CD4-positive, alpha-beta T cell treated with Interleukin-2 at 100 ng/mL for 4 hours (primary cell): Measurements from ENCODE around the gene NRG3.

Source experiments
- DNase-seq: peaks from one replicate; pipeline ENCODE4 v3.0.0-alpha.2; 2020; ENCODE audit warnings: low spot score

The NRG3 gene

DNA sequence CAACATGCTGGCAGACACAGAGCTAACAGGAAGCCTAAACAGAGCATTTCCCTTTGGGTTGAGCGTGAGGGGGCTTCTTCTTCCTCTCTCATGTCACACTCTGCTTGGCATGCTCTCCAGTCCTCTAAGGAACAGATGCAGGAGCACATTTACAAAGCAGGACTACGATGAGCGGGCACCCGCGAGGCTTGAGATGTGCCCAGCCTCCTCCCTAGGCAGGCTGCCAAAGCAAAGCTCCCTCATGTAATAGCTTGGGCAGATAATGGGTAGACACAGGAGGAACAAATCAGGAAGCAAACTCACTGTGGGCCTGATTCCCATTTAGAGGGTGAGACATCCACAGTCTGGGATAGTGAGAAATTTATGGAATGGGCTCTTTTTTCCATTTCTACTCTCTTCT lies 519.1 kb downstream of the NRG3 start:
- no peak for DNase-seq

DNA sequence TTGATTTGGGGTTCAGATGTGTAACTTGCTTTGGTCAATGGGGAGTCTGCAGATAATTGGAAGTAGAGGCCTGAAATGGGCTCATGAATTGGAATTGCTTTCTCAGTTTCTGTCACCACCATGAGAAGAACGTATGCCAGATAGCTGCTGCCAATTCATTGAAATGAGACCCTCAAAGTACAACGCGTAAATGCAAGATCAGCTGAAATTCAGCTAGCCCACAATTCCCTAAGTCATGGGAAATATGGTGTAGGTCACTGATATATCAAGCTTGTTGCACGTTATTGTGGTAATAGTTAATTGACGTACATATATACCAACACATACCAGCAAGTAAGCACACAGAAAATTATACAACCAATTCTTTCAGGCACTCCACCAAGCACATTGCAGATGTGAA lies 520.0 kb downstream of the NRG3 start:
- DNase-seq = no peak

DNA sequence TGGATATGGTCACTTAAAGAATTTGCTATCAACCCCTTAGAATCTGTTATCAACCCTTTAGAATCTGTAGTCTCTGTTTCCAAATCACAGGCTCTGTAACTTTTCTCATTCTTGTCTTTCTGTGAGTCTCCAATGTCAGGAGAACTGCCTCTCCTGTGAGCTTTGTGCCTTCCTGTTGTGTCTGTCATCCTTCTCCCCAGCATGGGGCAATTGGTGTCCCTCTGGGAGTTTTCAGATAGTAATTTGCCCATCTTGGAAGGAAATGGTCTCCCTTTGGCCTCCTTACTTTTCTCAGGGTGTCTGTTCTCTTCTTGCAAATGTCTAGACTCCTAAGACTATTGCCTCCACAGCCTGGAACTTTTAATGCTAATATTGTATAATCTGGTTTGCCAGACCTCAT lies 521.9 kb downstream of the NRG3 start:
- no peak for DNase-seq

DNA sequence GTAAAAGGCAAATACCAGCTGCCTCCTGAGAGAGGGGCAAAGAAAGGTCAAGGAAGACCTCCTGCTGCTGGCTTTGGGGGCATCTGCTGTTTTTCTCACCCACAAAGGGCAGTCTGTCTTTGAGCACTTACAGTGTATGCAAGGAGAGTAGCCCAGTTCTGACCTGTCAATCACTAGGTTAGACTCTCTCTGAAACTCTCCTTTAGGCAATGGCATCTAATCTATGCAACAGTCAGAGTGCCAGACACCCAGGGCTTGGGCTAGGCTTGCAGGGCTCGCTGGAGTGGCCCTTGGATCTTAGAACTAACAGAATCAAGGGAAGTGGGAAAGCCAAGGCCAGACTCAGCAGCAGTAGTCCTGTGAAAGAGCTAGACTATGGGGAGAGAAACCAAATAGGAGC lies 522.9 kb downstream of the NRG3 start:
- no peak for DNase-seq

DNA sequence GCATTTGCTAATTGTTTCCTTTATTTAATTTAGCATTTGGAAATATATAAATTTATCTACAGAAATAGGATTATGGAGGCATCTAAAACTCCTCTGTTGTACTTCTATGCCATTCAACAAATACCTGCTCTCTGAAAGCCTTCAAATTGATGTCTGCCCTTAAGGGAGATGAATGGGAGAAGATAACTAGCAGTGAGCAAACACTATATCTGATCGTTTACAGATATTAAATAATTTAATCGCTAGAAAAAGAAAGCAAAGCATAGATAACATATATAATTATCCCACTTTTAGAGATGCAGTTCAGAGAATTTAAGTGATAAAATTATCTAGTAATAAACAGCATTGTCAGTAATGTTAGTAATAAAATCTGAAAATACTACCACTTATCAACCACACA lies 524.9 kb downstream of the NRG3 start:
- no peak for DNase-seq

DNA sequence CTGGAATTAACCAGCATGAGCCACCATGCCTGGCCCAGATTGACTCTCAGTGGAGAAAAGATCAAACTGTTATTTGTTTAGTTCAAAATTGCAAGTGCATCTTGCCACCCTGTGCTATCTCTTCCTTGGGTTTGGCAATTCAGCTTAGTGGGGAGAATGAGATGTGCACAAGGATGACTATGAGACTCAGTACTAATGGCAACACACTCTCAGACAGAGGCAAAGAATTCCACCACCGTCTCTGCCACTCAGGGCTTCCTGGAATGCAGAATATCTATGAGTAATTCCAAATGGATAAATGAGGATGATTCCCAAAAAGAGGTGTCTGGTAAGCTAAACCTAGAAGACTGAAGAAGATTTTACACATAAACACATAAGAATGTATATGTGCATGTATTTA lies 525.8 kb downstream of the NRG3 start:
- DNase-seq = no peak

DNA sequence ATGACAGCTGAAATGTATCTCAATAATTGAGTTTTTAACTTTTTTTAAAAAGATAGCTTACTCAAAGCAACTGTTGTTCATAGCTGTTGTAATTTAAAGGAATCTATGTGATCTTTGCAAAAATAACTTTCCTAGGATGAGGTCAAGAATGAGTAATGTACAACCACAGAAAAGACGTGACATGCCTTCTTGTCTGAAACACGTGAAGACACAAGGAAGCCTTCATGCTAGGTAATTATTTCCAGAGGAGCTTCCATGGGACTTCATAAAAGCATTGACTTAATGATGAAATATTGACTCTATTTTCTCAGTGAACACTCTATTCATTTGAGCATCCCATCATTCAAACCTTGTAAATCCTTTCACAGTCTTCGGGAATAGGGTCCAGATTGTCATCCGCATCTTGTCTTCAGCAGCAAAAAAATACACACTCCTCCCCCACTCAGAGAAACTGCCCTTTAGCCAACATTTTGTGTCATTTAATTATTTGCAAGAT lies 528.0 kb downstream of the NRG3 start:
- DNase-seq = no peak

DNA sequence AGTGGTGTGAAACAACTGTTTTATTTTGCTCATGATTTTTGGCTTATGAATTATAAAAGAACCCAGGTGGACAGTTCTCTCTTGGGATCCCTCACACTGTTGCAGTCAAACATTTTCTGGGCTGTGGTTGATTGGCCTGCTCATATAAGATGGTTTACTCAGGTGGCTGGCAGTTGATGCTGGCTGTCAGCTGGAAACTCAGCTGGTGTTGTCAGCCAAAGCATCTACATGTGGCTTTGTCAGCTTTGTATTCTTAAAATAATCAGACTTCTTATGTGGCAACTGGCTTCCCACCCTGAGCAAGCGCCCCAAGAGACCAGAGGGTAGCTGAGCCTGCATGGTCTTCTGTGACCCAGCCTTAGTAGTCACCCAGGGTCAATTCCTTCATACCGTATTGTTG lies 534.7 kb downstream of the NRG3 start:
- DNase-seq = no peak

DNA sequence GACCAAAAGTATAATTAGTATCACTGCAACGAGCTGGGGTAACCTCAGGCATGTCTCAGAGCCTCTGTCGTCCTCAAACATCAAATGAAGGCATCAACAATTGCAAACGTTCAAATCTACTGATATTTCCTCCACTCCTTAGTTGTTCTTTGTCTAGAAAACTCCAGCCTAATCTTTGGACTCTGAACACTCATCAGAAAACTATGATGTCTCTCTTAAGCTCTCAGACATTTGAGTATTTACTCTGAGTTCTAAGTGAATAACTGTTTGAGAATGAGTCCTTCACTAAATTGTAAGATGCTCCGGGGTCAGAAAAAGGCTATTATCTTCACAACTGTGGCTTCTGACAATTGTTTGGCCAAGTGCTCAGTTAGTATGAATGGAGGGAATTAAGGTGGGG lies 536.4 kb downstream of the NRG3 start:
- no peak for DNase-seq

DNA sequence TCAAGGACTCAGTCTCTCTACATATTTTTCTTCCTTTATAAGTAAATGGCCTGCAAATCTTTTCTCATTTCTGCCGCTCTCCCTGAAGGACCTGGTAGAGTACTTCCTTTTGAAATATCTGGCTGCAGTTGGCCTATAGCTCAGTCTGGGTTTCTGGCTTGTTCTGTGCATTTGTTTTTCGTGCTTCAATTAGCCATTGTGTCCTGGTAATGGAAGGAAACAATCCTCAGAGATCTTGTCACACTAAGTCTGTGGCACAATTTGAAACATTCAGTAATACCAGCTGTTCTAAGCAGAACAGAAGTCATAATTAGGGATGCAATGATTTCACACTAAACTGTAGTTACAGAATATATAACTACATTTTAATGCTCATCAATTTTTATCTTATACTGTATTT lies 545.0 kb downstream of the NRG3 start:
- no peak for DNase-seq

DNA sequence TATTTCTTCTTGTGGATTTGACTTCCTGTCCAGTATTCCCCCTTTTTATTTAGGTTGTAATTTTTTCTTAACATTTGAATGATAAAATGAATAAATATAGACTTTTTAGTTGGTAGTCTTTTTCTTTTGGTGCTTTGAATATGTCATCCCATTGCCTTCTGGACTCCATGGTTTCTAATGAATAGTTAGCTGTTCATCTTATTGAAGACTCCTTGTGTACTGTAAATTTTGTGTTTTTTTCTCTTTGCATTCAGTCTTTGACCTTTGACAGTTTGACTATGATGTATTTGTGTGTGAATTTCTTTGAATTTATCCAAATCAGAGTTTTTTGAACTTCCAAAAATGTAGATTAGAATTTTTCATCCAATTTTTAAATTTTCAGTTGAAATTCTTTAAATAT lies 554.3 kb downstream of the NRG3 start:
- DNase-seq = no peak

DNA sequence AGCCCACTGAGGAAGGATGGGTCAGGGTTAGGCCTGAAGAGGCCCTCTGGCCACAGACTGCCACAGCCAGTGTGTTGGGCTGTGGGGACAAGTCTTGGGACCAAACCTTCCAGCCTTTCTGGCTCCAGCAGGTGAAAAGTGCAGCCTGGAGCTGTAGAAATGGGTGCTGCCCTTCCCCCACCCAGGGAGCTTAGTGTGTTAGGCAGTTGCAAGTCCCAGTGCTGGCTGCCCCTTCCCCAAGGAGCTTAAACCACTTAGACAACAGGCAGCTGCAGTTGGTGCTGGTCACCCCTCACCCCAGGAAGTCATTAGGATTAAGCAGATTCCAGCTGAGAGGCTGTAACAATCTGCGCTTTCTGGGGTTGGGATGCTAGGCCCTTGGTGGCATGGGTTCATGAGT lies 563.3 kb downstream of the NRG3 start:
- no peak for DNase-seq

DNA sequence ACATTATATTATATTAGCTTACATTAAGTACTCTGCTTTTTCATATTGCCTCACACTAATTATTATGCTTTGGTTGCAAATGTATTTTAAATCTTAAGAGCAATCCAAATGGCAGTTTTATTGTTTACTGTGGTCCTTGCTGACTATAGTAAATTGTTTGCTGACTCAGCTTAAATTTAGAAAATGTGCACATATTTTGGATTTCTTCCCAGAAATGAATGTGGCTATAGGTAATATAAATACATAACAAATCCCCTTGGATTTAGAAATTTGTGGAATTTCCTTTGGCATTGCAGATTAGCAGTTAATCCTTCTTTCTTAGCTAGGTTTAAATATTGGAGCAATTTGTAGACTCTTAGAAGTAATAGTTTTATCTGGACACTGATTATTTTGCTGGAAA lies 565.8 kb downstream of the NRG3 start:
- no peak for DNase-seq

DNA sequence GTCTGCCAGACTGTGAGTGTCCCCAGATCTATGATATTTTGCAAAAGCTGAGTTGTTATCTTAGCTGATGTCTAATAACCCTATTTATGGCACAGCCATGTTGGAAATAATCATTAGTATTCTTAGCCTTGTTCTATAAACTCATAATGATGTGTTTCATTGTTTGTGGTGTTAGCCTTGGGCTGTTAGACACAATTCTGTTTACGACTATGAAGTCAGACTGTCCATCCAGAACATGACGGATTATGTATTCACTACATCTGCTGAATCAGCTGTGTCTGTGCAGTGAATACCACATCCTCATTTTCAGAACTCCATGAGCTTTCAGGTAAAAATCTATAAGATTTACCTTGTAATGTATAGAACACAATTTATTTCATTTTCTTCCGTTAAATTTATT lies 577.1 kb downstream of the NRG3 start:
- DNase-seq = no peak

DNA sequence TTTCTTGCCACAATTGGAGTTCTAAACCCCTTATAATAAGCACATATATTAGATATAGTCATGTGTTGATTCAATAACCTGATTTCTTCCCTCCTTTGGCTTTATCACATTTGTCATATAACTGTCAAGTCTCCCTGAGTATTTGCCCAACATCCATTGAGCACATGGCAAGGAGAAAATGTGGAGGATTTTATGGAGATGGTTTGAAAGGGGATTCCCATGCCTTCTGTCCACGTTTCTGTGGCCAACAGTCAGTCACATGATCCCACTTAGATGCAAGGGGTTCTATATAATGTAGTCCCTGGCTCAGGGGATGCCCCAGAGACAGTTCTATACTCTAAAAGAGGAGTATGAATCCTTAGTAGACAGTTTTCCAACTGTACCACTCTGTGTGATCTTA lies 577.7 kb downstream of the NRG3 start:
- DNase-seq = no peak

DNA sequence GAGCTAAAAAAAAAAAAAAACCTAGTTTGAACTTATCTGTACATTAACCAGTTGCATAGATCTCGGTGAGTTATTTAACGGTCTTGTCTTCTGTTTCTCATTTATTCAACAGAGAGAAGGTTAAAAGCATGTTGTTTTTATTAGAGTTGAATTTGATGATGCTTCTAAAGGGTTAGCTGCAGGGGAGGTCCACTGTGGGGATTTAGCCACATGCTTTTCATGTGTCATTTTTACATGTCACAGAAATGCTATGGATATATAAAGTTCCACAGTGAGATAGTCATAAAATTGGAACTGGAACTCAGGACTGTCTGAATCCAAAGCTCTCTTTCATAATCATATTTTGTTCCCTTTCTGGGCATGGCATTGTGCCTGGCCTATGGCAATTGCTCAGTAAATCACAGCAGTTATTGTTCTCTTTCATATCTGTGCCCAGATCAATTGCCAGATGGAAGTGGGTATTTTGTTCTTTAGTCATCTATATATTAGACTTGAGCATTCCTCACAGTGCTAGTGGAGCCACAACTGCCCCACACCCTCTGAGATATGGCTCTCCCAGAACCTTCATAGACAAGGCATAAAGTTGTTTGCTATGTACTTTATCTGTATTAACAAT lies 578.8 kb downstream of the NRG3 start:
- DNase-seq = no peak

DNA sequence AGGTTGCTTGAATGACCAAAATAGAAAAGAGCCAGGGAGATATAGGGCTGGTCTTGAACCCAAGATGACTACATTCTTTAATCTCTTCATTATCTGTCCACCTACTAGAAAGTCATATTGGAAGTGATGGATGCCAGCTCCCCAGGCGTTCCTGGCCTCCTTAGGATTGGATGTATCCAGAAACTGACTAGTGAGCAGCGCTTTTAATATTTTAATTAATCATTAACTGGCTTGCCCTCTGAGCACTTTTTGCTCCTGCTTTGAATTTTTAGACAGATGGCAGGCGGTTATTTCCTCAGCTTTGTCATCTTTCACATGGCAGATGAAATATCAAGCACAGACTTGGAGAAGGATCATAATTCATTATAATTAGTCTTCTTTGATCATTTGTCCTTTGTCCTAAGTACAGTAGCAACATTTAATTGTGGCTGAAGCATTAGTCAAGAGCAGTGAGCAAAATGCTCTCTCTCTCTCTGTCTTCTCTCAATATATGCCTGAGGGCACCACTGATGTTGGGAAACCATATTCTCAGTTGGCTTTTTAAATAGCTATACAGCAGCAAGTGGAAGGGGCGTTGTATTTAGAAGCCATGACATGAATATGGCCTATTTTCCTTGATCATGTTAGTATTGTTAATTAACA lies 588.0 kb downstream of the NRG3 start:
- no peak for DNase-seq

DNA sequence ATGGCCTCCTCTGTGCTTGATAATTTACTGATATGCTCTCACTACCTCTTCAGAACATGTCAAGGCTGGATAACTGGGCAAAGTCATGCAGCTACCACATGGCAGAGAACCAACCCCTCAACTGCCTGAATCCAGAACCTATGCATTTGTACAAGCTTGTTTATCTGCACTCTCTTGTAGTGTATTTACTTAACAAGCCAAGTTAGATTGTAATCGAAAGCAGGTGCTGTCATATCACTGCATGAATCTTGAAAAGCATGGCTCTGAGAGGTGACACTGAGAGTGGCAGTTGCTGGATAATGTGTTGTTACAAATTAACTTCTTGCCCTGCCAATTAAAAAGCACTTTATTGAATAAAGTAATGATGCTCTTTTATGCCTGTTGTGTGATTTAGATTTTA lies 588.6 kb downstream of the NRG3 start:
- DNase-seq = no peak

DNA sequence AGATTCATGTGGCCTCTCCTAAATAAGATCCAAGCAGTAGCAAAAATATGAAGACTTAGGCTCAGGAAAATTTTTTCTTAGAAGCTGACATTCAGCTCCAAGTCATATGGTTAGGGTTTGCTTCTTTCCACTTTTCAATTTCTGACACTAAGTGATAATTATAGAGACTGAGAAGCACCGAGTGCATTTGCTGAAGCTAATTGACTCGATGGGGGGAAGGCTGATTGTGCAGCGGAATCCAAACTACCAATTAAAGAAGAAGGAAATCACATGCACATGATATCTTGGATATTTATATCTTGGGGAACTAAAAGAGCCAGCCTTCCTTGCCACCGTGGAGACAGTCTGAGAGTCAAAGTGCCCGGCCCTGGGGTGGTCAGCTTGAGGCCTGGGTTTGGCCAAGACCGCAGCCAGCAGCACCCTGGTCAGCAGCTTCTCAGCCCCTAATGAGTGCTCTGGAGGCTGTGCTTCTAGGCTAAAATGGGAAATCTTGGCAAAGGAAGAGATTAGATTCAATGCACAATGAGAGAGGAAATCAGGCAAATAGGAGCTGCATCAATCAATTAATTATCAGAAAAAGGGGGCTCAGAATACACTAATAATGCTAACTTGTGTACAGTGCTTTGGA lies 589.3 kb downstream of the NRG3 start:
- no peak for DNase-seq

DNA sequence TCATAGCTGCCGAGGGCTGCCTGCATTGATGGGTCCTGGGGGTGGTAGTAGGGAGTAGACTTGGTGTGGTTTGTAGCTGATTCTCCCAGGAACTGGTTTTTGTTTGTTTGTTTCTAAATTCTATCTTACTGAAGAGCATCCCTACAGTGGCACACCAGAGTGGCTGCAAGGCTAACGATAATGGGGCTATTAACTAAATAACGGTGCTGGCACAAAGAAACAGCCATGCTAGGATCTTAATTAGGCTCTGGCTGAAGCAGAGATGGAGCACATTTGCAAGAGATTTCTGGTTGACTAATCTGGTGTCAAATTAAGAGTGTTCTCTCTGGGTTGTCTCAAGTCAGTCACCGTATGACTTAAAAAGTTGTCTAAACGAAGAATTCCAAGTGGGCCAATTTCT lies 590.0 kb downstream of the NRG3 start:
- no peak for DNase-seq

DNA sequence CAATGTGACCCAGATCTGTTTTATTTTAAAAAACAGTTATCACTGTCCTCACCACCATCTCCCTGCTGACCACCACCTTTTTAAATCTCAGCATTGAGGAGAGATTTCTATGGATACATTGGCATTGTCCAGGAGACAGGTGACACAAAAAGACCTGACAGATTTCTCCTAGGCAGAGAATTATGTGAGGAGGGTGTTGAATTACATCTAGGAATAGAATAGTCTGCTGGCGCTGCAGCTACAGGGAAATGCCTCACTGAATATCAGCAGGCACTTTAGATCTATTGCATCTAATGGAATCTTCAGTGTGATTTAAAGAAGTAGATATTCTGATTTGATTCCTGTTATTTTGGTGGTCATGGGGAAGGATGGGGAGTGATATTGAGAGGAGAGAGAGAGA lies 593.5 kb downstream of the NRG3 start:
- no peak for DNase-seq

DNA sequence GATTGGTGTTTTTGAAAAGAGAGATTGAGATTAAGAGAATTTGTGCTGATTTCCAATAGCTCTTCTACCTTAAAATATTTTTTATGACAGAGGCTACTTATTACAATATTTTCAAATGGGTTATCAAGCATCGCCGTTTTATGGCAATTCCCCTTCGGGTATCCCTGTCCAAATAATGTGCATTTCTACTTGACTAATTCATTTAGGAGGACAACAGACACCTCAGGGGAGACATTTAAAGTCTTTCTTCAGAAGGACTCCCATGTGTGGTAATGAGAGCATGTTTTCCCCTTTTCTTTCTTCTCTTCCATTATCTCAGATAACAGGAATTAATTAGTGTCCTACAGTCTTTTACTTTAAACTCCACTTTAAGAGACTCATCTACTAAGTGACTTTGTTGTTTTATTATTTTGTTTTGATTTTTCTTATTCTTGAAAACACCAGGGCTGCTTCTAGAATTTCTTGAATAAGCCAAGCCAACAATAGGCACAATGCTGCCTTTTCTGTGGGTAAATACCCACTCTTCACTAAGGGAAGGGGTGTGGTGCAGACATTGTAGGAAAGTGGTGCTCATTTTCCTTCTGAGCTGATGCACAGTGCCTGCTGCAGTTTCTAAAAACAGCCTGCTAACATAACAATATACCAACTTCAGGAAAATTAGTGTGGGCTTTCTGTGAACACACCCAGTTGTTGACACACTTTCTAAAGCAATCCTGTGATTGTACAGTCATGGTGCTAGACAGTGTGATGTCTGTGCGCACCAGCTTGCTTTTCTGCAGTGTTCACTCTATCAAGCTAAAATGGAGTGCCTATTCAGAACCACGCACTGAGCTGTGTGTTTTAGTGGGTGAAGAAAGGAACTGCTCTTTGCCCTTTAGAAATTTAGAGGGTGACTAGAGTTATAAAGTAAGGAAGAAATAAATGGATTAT lies 597.7 kb downstream of the NRG3 start:
- no peak for DNase-seq

DNA sequence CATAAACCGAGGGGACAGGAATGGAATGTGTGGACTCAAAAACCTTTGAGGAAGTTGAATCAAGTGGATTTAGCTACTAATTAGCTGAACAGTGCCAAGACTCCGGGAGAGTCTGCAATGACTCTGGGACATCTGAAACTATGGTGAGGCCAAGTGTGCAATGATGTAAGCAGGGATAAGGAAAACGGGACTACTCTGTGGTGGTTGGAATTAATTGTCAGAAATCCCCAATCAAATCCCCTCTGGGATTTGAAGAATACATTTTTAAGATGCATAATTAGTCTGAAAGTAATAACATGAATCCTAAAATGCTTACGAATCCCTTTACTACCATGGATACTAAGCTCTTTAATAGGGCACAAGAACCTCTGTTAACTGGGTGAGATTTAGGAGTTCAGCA lies 602.8 kb downstream of the NRG3 start:
- DNase-seq = no peak
